KMS-11 (cell line): Measurements from ENCODE around the gene PEAR1.

Experiments used
- H2AFZ ChIP-seq: fragments of 200-600 bp; sonication (generic); 2 replicates; pipeline ENCODE4 v1.6.1; 2016; ENCODE audit warnings: antibody characterized with exemption, mixed run types, low read depth
- H3K27ac ChIP-seq: fragments of 200-600 bp; sonication (generic); 2 replicates; pipeline ENCODE4 v1.6.1; 2016; ENCODE audit warnings: mild to moderate bottlenecking, mixed run types
- H3K27me3 ChIP-seq: fragments of 200-600 bp; sonication (generic); 2 replicates; pipeline ENCODE4 v1.6.1; 2017; ENCODE audit warnings: mild to moderate bottlenecking, low read depth, mixed run types, moderate library complexity; ENCODE audit not compliant: insufficient read depth
- H3K36me3 ChIP-seq: fragments of 200-600 bp; sonication (generic); 2 replicates; pipeline ENCODE4 v1.6.1; 2017; ENCODE audit warnings: mild to moderate bottlenecking, mixed run types; ENCODE audit not compliant: insufficient read depth
- H3K4me1 ChIP-seq: fragments of 200-600 bp; sonication (generic); 2 replicates; pipeline ENCODE4 v1.6.1; 2016; ENCODE audit warnings: mild to moderate bottlenecking, low read depth, mixed run types; ENCODE audit not compliant: poor library complexity, severe bottlenecking
- H3K4me2 ChIP-seq: fragments of 200-600 bp; sonication (generic); 2 replicates; pipeline ENCODE4 v1.7.0; 2016; ENCODE audit warnings: mild to moderate bottlenecking, mixed run types
- H3K4me3 ChIP-seq: fragments of 200-600 bp; sonication (generic); IDR thresholded peaks from 2 replicates; pipeline ENCODE4 v1.6.1; 2017; ENCODE audit warnings: low read depth, low read length, mixed read lengths; ENCODE audit not compliant: insufficient read depth
- H3K79me2 ChIP-seq: fragments of 200-600 bp; sonication (generic); 2 replicates; pipeline ENCODE4 v1.6.1; 2016; ENCODE audit warnings: low read depth, mixed run types; ENCODE audit not compliant: insufficient read depth
- H3K9ac ChIP-seq: fragments of 200-600 bp; sonication (generic); 2 replicates; pipeline ENCODE4 v1.6.1; 2016; ENCODE audit warnings: mild to moderate bottlenecking, mixed run types
- H4K20me1 ChIP-seq: fragments of 200-600 bp; sonication (generic); 2 replicates; pipeline ENCODE4 v1.6.1; 2016; ENCODE audit warnings: mild to moderate bottlenecking, mixed run types; ENCODE audit not compliant: insufficient read depth
- CTCF ChIP-seq: fragments of 200-600 bp; sonication (generic); conservative IDR thresholded peaks from 2 replicates; pipeline ENCODE4 v1.6.1; 2017; ENCODE audit warnings: low read depth, mild to moderate bottlenecking, antibody characterized with exemption, low read length, moderate library complexity, mixed read lengths

The PEAR1 gene

DNA sequence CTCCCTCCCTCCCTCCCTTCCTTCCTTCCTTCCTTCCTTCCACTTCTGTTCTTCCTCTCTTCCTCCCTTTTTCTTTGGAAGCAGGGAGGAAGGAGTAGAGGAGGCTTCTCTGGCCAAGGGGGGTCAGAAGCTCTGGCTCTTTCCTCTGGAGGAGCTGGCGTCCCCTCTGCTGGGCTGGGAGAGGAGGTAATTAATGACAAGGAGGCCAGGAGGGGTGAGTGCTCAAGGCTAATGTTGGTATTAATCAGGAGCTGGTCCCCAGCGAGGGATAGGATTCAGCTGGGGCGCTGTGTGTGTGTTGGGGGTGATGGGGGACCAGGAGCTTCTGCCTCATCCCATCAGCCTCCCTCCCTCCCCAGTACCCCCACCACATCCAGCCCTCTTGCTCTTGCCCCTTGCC, 6.2 kb upstream of the PEAR1 start:
- Histone ChIP-seq H4K20me1 (no peaks in the 10 kb centered on the region), H3K4me3 (no peak overlapping the region), H2AFZ (no peak overlapping the region), H3K79me2 (no peaks in the 10 kb centered on the region), H3K27me3 (peaks cover 85% of the 10 kb centered on the region), H3K27ac (no peak overlapping the region), H3K36me3 (no peaks in the 10 kb centered on the region), H3K9ac (no peak overlapping the region), H3K4me1 (peaks cover 4% of the 10 kb centered on the region), H3K4me2 (no peak overlapping the region)
- no peak for TF ChIP-seq CTCF

- no peaks in the 10 kb centered on the region for H3K79me2 ChIP-seq
- TF ChIP-seq CTCF: no peak
- H3K4me2 ChIP-seq: no peak overlapping the region
- H3K27ac ChIP-seq: no peak overlapping the region
- H3K36me3 ChIP-seq: no peaks in the 10 kb centered on the region
- H3K4me1 ChIP-seq: peaks cover 6% of the 10 kb centered on the region
- peaks cover 85% of the 10 kb centered on the region for H3K27me3 ChIP-seq
- no peaks in the 10 kb centered on the region for H4K20me1 ChIP-seq
- H2AFZ ChIP-seq: no peak overlapping the region
- no peak overlapping the region for H3K9ac ChIP-seq
- H3K4me3 ChIP-seq: no peak overlapping the region
These were observed 5.8 kb upstream of the PEAR1 start for GRCh38 chr1:156887734-156888133.

DNA sequence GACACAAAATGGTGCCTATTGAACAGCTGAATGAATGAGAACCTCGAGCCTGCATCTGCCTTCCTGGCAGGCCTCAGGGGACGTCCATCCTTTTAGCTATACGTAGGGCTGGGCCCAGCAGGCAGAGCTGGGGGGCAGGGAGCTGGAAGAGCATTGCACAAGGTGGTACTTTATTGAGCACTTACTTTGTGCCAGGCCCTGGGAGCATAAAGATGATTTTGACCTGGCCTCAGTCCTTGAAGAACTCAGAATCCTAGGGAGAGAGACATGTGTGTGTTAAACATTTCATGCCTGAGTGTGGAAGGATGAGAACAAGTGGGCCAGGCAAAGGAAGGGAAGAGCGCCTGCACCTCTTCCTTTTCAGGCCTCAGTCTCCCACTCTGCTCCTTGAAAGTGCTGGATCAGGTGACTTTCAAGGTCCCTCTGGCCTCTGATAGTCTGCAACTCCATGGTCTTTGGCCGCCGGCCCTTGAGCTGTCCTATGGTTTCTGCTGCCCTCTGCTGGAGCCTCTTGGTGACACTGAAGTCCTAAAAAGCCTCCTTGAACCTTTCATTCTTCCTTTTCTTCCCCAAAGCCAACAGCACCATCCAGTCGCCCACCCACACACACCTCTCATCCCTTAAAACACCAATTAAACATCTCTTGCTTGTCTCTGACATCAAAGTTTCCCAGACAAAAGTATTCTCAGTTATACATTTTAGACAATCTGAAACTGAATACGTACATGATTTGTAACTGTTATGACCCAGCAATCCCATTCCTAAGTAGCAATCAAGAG, 3.5 kb upstream of the PEAR1 start:
- H3K4me1 ChIP-seq: peaks cover 6% of the 10 kb centered on the region
- H3K27me3 ChIP-seq: peaks cover 82% of the 10 kb centered on the region
- no peak overlapping the region for H3K4me3 ChIP-seq
- no peak overlapping the region for H3K27ac ChIP-seq
- H2AFZ ChIP-seq: peak overlapping the region; percentile 44; the same call in 1 of the 2 replicates
- no peak overlapping the region; the same call in 1 of the 2 replicates for H3K4me2 ChIP-seq
- H4K20me1 ChIP-seq: no peaks in the 10 kb centered on the region
- TF ChIP-seq CTCF: peak; percentile 100
- no peaks in the 10 kb centered on the region for H3K36me3 ChIP-seq
- H3K79me2 ChIP-seq: no peaks in the 10 kb centered on the region
- no peak overlapping the region for H3K9ac ChIP-seq

GRCh38 chr1:156892190-156893047, 1.1 kb upstream of the PEAR1 start:
- H4K20me1 ChIP-seq: no peaks in the 10 kb centered on the region

More at GRCh38 chr1:156892190-156893047, 1.1 kb upstream of the PEAR1 start:
- H3K79me2 ChIP-seq: no peaks in the 10 kb centered on the region
- peak overlapping the region; percentile 22; the same call in 1 of the 2 replicates for H3K4me2 ChIP-seq
- H3K4me3 ChIP-seq: peak overlapping the region; percentile 53
- H2AFZ ChIP-seq: no peak overlapping the region
- no peak overlapping the region for H3K9ac ChIP-seq
- H3K4me1 ChIP-seq: peaks cover 6% of the 10 kb centered on the region
- peaks cover 84% of the 10 kb centered on the region for H3K27me3 ChIP-seq
- peak; percentile 93 for TF ChIP-seq CTCF
- no peaks in the 10 kb centered on the region for H3K36me3 ChIP-seq
- no peak overlapping the region for H3K27ac ChIP-seq
